ENCODE results near the gene FZD10.

DNA sequence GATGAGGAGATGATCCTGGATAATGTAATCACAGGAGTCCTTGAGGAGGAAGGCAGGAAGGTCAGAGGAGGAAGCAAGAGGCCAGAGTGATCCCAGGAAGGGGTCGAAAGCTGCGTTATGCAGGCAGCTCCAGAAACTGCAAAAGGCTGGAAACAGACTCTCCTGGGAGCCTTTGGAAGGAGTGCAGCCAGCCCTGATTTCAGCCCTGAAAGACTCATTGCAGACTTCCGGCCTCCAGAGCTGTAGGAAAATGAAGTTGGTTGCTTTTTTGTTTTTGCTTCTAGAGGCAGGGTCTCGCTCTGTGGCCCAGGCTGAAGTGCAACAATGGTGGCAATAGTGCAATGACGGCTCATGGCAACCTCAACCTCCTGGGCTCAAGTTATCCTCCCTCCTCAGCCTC is 44.6 kb upstream of the FZD10 start:
- TF ChIP-seq, protein P1, sequence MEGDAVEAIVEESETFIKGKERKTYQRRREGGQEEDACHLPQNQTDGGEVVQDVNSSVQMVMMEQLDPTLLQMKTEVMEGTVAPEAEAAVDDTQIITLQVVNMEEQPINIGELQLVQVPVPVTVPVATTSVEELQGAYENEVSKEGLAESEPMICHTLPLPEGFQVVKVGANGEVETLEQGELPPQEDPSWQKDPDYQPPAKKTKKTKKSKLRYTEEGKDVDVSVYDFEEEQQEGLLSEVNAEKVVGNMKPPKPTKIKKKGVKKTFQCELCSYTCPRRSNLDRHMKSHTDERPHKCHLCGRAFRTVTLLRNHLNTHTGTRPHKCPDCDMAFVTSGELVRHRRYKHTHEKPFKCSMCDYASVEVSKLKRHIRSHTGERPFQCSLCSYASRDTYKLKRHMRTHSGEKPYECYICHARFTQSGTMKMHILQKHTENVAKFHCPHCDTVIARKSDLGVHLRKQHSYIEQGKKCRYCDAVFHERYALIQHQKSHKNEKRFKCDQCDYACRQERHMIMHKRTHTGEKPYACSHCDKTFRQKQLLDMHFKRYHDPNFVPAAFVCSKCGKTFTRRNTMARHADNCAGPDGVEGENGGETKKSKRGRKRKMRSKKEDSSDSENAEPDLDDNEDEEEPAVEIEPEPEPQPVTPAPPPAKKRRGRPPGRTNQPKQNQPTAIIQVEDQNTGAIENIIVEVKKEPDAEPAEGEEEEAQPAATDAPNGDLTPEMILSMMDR (IDR thresholded peaks at IDR 0.05) = no peak
- TF ChIP-seq POLR2A (IDR thresholded peaks at IDR 0.05) = no peak

Data from thyroid gland (tissue), 4 donors.